Measurements from ENCODE around the gene DCT.

DCT gene

GRCh38 chr13:94390881-94391280, 88.6 kb downstream of the DCT start:
- no peak for DNase-seq

GRCh38 chr13:94389604-94390351, 89.7 kb downstream of the DCT start:
- no peak for DNase-seq

- no peak for DNase-seq
Observed at GRCh38 chr13:94387047-94387446, 92.4 kb downstream of the DCT start.

Data from SIG-M5 (cell line).